Measurements from ENCODE around the gene CPAMD8. TPM values are rescaled to one million over a fixed set of nuclear protein-coding genes. Genes with fewer than 3 reads are reported as not detected.

CPAMD8 gene
- total and polyA plus RNA-seq, 2 donors (not counting 3 experiments of a cell fraction or from before 2014, with no cell fraction given), result 2.2 to 3.9 TPM

DNA sequence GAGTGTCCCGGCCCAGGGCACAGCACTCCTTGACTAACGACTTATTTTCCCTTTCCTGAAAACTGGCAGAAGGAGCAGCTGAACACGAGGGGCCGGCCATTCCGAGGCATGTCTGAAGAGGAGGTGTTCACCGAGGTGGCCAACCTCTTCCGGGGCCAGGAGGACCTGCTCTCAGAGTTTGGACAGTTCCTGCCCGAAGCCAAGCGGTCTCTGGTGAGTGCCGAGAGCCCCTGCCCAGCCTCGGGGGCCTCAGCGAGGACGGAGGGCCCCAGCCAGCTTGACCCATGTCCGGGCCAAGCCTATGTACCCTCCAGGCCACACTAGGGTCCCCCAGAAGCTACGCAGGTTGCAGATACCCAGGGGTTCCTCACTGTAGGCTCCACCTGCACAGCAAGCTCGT is 179.7 kb downstream of the CPAMD8 start:
- ChIA-PET POLR2A (no interaction called here), CTCF (no interaction called here)
- no peak overlapping the region for H3K27ac ChIP-seq (ENCODE audit: insufficient read depth, low read depth, low read length)
- H3K9me1 ChIP-seq (replicated peaks; ENCODE audit: control insufficient read depth, extremely low read depth, insufficient read depth, low read length), result no peaks in the 10 kb centered on the region
- BruUV-seq (replicated peaks), result no TSS peak
- no peak overlapping the region for H3K4me3 ChIP-seq (replicated peaks in 1 of 3; ENCODE audit: insufficient read depth in 1 of 3, low read depth in 1 of 3, low read length in 3 of 3)
- intact Hi-C loops (cut with micrococcal nuclease) (no loop called here), dilution Hi-C loops (cut with MboI; ENCODE audit: extremely low pct_ligation_motif_present, low sequenced_read_pairs) (no loop called here)
- H3K4me1 ChIP-seq (ENCODE audit: control insufficient read depth, extremely low read depth, insufficient read depth, low read length), result peaks cover 9% of the 10 kb centered on the region
- H2AFZ ChIP-seq (ENCODE audit: low read depth, low read length), result no peak overlapping the region
- H3K27me3 ChIP-seq (ENCODE audit: control insufficient read depth in 2 of 2, insufficient read depth in 2 of 2, low read length in 2 of 2), result no peaks in the 10 kb centered on the region
- TF ChIP-seq FOS (IDR thresholded peaks at IDR 0.05; ENCODE audit: borderline replicate concordance, insufficient read depth, low read length), result no peak
- no peak for TF ChIP-seq POLR2A (IDR thresholded peaks at IDR 0.05; ENCODE audit: low read depth, low read length)
- no peak for TF ChIP-seq POLR2AphosphoS5 (IDR thresholded peaks at IDR 0.05; ENCODE audit: insufficient read depth, low read depth, low read length)
- TF ChIP-seq GATA2 (IDR thresholded peaks at IDR 0.05; ENCODE audit: insufficient read depth, insufficient read length, low read depth, low read length), result no peak
- TF ChIP-seq CTCF (IDR thresholded peaks at IDR 0.05; ENCODE audit: extremely low read depth in 1 of 2, insufficient read depth in 1 of 2, low read depth in 1 of 2, low read length in 2 of 2), result no peak
- TF ChIP-seq, protein P1, sequence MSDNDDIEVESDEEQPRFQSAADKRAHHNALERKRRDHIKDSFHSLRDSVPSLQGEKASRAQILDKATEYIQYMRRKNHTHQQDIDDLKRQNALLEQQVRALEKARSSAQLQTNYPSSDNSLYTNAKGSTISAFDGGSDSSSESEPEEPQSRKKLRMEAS (IDR thresholded peaks at IDR 0.05; ENCODE audit: insufficient read depth, insufficient read length), result no peak
- no peak for TF ChIP-seq JUN (IDR thresholded peaks at IDR 0.05; ENCODE audit: borderline replicate concordance, insufficient read depth, insufficient read length, low read depth)
- no peak for TF ChIP-seq MYC (IDR thresholded peaks at IDR 0.05; ENCODE audit: low read depth, low read length)
- no peak for TF ChIP-seq EZH2 (IDR thresholded peaks at IDR 0.05; ENCODE audit: borderline replicate concordance, low read depth, low read length, severe bottlenecking)
- H3K9me3 ChIP-seq (replicated peaks; ENCODE audit: control insufficient read depth, insufficient read depth, low read length), result no peaks in the 10 kb centered on the region
- peaks cover 9% of the 10 kb centered on the region for H3K79me2 ChIP-seq (ENCODE audit: control insufficient read depth, insufficient read depth, low read length)
- H4K20me1 ChIP-seq (replicated peaks; ENCODE audit: control insufficient read depth, extremely low read depth, insufficient read depth, low read length), result no peaks in the 10 kb centered on the region
- H3K9ac ChIP-seq (replicated peaks; ENCODE audit: extremely low read depth, insufficient read depth, low read length), result no peak overlapping the region
- H3K36me3 ChIP-seq (ENCODE audit: control insufficient read depth in 2 of 2, extremely low read depth in 1 of 2, insufficient read depth in 2 of 2, low read length in 2 of 2), result peaks cover 22 to 62% of the 10 kb centered on the region in 2 experiments
- H3K4me2 ChIP-seq (ENCODE audit: insufficient read depth, low read length), result no peak overlapping the region
- DNase-seq (ENCODE audit: low read depth, low spot score) (no peak), FAIRE-seq (no peak)

Small RNA genes lying within 50 kb of the gene (small RNA-seq; reads per million reads assigned to genes)
- gene RN7SL823P (ENCODE audit: insufficient read depth, insufficient read length, low read depth, low replicate concordance), result not detected
- not detected for gene RN7SL835P (ENCODE audit: insufficient read depth, insufficient read length, low read depth, low replicate concordance)

Other genes with a start within 250 kb of the CPAMD8 start
- gene SIN3B, start 197.4 kb downstream of the CPAMD8 start, total RNA-seq, result 69.2 and 75.0 TPM in 2 replicates
- gene SIN3B, start 197.4 kb downstream of the CPAMD8 start, polyA plus RNA-seq, result 42.8 and 46.2 TPM in 2 replicates
- 1.2 TPM in 2 replicates for gene F2RL3, start 137.8 kb downstream of the CPAMD8 start, total RNA-seq
- gene F2RL3, start 137.8 kb downstream of the CPAMD8 start, polyA plus RNA-seq, result 0.76 and 1.7 TPM in 2 replicates
- gene HAUS8, start 48.6 kb upstream of the CPAMD8 start, total RNA-seq, result 23.4 and 30.3 TPM in 2 replicates
- 9.0 and 9.6 TPM in 2 replicates for gene HAUS8, start 48.6 kb upstream of the CPAMD8 start, polyA plus RNA-seq
- gene MYO9B, start 49.0 kb upstream of the CPAMD8 start, total RNA-seq, result 119 and 124 TPM in 2 replicates
- gene MYO9B, start 49.0 kb upstream of the CPAMD8 start, polyA plus RNA-seq, result 64.4 and 69.8 TPM in 2 replicates
- gene USE1, start 188.5 kb upstream of the CPAMD8 start, total RNA-seq, result 21.2 and 21.3 TPM in 2 replicates
- gene USE1, start 188.5 kb upstream of the CPAMD8 start, polyA plus RNA-seq, result 27.6 and 29.8 TPM in 2 replicates
- 12.5 and 13.0 TPM in 2 replicates for gene OCEL1, start 199.4 kb upstream of the CPAMD8 start, total RNA-seq
- gene OCEL1, start 199.4 kb upstream of the CPAMD8 start, polyA plus RNA-seq, result 7.4 and 7.7 TPM in 2 replicates
- 36.1 and 39.2 TPM in 2 replicates for gene NR2F6, start 219.1 kb upstream of the CPAMD8 start, total RNA-seq
- gene NR2F6, start 219.1 kb upstream of the CPAMD8 start, polyA plus RNA-seq, result 38.9 and 53.7 TPM in 2 replicates
- gene USHBP1, start 237.9 kb upstream of the CPAMD8 start, total RNA-seq, result 14.8 and 19.4 TPM in 2 replicates
- gene USHBP1, start 237.9 kb upstream of the CPAMD8 start, polyA plus RNA-seq, result 16.2 and 20.4 TPM in 2 replicates
- gene BABAM1, start 240.6 kb upstream of the CPAMD8 start, total RNA-seq, result 110 and 118 TPM in 2 replicates
- 129 and 140 TPM in 2 replicates for gene BABAM1, start 240.6 kb upstream of the CPAMD8 start, polyA plus RNA-seq

Data from endothelial cell of umbilical vein (primary cell).